Fibroblast of villous mesenchyme (primary cell): ENCODE results near the gene CACNA1D. TPM values are rescaled to one million over a fixed set of nuclear protein-coding genes. Genes with fewer than 3 reads are reported as not detected.

Source experiments
- DNase-seq: peaks from one replicate; pipeline ENCODE4 v3.0.0-alpha.2; 2010; ENCODE audit warnings: low read depth
- H3K4me3 ChIP-seq: 2 replicates; pipeline ENCODE4 v1.5.1; 2011; ENCODE audit warnings: low read depth, mild to moderate bottlenecking, low read length
- total RNA-seq: library from RNA; depleted of rRNA; stranded (reverse); fragments of >200 nt; gene quantifications from 2 replicates; pipeline ENCODE4 v1.2.3, GENCODE V29; 2012
- TF ChIP-seq, protein P1 (sequence below): IDR thresholded peaks from 2 replicates; pipeline ENCODE4 v1.5.1; 2012; ENCODE audit warnings: low read depth, mild to moderate bottlenecking, low read length; ENCODE audit not compliant: insufficient read depth

The CACNA1D gene
- total RNA-seq, 1 donor, result not detected

DNA sequence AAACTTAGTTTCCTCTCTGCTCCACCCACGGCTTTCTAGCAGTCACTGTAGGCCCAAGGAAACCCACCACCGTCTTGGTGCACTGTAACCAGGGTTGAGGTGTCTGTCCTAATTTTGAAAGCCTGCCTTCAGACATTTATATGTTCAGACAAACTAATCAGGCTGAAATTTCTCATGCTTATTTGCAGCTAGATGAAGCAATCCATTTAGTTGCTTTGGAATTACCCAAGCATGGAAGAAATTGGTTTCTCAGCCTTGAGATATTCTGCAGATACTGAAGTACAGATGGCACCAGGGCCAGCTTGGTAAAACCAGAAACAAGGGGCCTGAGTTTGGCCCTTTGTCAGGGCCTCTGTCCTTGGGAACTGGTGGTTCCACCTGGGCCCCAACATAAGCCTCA, 105.4 kb downstream of the CACNA1D start:
- no peak for DNase-seq
- H3K4me3 ChIP-seq, result no peak overlapping the region
- TF ChIP-seq, protein P1, sequence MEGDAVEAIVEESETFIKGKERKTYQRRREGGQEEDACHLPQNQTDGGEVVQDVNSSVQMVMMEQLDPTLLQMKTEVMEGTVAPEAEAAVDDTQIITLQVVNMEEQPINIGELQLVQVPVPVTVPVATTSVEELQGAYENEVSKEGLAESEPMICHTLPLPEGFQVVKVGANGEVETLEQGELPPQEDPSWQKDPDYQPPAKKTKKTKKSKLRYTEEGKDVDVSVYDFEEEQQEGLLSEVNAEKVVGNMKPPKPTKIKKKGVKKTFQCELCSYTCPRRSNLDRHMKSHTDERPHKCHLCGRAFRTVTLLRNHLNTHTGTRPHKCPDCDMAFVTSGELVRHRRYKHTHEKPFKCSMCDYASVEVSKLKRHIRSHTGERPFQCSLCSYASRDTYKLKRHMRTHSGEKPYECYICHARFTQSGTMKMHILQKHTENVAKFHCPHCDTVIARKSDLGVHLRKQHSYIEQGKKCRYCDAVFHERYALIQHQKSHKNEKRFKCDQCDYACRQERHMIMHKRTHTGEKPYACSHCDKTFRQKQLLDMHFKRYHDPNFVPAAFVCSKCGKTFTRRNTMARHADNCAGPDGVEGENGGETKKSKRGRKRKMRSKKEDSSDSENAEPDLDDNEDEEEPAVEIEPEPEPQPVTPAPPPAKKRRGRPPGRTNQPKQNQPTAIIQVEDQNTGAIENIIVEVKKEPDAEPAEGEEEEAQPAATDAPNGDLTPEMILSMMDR, result no peak

GRCh38 chr3:53602866-53603265, 108.5 kb downstream of the CACNA1D start:
- no peak for DNase-seq
- no peak overlapping the region for H3K4me3 ChIP-seq
- TF ChIP-seq, protein P1, result no peak

DNA sequence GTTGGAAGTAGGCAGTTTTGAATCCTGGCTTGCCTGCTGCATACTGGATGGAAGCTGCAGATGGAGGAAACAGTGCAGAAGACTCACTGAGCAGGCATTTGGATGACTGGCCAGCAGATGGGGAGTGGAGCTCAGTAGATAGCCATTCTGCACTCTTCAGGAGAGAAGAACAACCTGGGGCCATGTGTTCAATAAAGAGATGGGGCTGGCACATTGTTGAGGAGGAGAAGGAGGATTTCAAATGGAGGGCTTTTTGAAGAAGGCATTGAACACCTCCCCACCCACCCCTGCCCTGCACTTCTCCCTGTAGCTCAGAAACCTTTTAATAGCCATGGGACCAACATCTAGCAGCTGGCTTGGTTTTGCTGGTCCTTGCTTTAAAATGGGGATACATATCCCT, 109.8 kb downstream of the CACNA1D start:
- DNase-seq, result no peak
- H3K4me3 ChIP-seq, result no peak overlapping the region
- TF ChIP-seq, protein P1, result no peak

- H3K4me3 ChIP-seq, result no peak overlapping the region
- TF ChIP-seq, protein P1, result no peak
- DNase-seq, result no peak
Observed at GRCh38 chr3:53606793-53607192, 112.4 kb downstream of the CACNA1D start.

GRCh38 chr3:53612508-53612907, 118.1 kb downstream of the CACNA1D start:
- no peak overlapping the region for H3K4me3 ChIP-seq
- no peak for DNase-seq
- TF ChIP-seq, protein P1, result no peak

DNA sequence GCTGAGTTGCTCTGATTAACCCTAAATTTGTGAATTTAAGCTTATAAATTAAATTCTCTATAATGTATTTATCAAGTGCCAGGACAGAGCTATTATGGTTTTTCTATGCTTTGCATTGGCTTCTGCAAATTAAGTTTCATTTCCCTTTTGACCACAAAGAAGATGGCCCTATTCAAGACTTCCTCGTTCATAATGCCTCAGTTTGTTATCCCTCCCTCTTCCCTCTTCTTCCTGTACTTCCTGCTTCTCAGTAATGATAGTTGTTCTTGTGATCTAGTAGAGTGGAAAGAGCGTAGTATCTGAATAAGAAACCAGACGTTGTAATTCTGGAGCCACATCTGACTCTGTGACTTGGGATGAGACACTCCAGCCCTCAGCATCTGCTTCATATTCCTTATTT, 118.7 kb downstream of the CACNA1D start:
- TF ChIP-seq, protein P1, result no peak
- no peak overlapping the region for H3K4me3 ChIP-seq

DNA sequence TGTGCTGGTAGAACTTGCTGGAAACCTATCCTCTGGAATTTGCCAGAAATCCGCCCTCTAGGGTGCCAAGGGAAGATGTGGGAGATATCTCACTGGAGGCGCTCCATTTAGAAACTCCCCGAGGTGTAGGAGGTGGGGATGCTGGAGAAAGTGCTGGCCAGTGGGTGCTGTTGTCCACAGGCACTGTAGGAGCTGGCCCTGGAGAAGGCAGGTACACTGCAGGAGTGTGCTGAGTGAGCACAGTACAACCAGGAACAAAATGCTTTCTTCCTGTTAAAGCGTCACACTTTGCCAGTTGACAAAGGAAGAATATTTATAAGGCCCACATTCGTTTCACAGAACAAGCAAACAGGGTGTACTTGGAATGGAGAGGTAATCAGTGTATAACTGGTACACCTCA, 119.9 kb downstream of the CACNA1D start:
- H3K4me3 ChIP-seq, result no peak overlapping the region
- TF ChIP-seq, protein P1, result no peak
- no peak for DNase-seq

More for the DNA sequence above, 118.7 kb downstream of the CACNA1D start:
- no peak for DNase-seq
